ENCODE results near the gene PHLDB1. TPM values are rescaled to one million over a fixed set of nuclear protein-coding genes. Genes with fewer than 3 reads are reported as not detected.
"Not testable (repeated sequence)": the region's sequence is repeated elsewhere in the genome, so short reads cannot be mapped to it uniquely, and the experiment has no call there.

Gene PHLDB1
- polyA plus RNA-seq, 1 donor from 2014 or later: not detected

- Mint-ChIP-seq H3K27me3 (peaks cover 13% of the 10 kb centered on the region), H3K4me1 (peaks cover 0 to 15% (median 13%) of the 10 kb centered on the region in 3 donors), H3K4me3 (peak overlapping the region in 3 of 4 donors; percentile 50 to 79 (median 69)), H3K27ac (peak overlapping the region in 1 of 3 donors; percentile 12)
- not testable (repeated sequence) for H3K9me3 Mint-ChIP-seq, H3K36me3 Mint-ChIP-seq
These were observed 4.0 kb downstream of the PHLDB1 start for GRCh38 chr11:118611433-118611795.

GRCh38 chr11:118612378-118612777, 5.0 kb downstream of the PHLDB1 start:
- Mint-ChIP-seq H3K4me3 (peak overlapping the region in 2 of 4 donors; percentile 20 to 63), H3K9me3 (no peaks in the 10 kb centered on the region), H3K27me3 (peaks cover 13% of the 10 kb centered on the region), H3K27ac (no peak overlapping the region), H3K36me3 (peaks cover 2% of the 10 kb centered on the region), H3K4me1 (peaks cover 0 to 13% (median 12%) of the 10 kb centered on the region in 3 donors)

GRCh38 chr11:118614511-118614910, 7.1 kb downstream of the PHLDB1 start:
- H3K36me3 Mint-ChIP-seq: peaks cover 2% of the 10 kb centered on the region
- H3K9me3 Mint-ChIP-seq: no peaks in the 10 kb centered on the region
- peaks cover 13% of the 10 kb centered on the region for H3K27me3 Mint-ChIP-seq
- no peak overlapping the region for H3K4me3 Mint-ChIP-seq
- peaks cover 0 to 3% (median 3%) of the 10 kb centered on the region in 3 donors for H3K4me1 Mint-ChIP-seq
- H3K27ac Mint-ChIP-seq: no peak overlapping the region

- Mint-ChIP-seq H3K36me3 (peaks cover 2% of the 10 kb centered on the region), H3K27ac (no peak overlapping the region), H3K4me1 (peaks cover 0 to 4% (median 0%) of the 10 kb centered on the region in 3 donors), H3K4me3 (no peak overlapping the region), H3K27me3 (peaks cover 20% of the 10 kb centered on the region), H3K9me3 (no peaks in the 10 kb centered on the region)
These were observed 8.0 kb downstream of the PHLDB1 start for GRCh38 chr11:118615282-118615975.

GRCh38 chr11:118615976-118616371, 8.6 kb downstream of the PHLDB1 start:
- no peak overlapping the region for H3K4me3 Mint-ChIP-seq
- peaks cover 2% of the 10 kb centered on the region for H3K36me3 Mint-ChIP-seq
- no peaks in the 10 kb centered on the region for H3K9me3 Mint-ChIP-seq
- H3K4me1 Mint-ChIP-seq: peaks cover 0 to 4% (median under 1%) of the 10 kb centered on the region in 3 donors
- H3K27me3 Mint-ChIP-seq: peaks cover 24% of the 10 kb centered on the region
- no peak overlapping the region for H3K27ac Mint-ChIP-seq

- Mint-ChIP-seq H3K4me3 (no peak overlapping the region), H3K27me3 (peaks cover 26% of the 10 kb centered on the region), H3K27ac (no peak overlapping the region), H3K4me1 (peaks cover 0 to 5% (median 1%) of the 10 kb centered on the region in 3 donors), H3K36me3 (no peaks in the 10 kb centered on the region), H3K9me3 (no peaks in the 10 kb centered on the region)
These were observed 10.9 kb downstream of the PHLDB1 start for GRCh38 chr11:118618115-118618990.

- no peak overlapping the region for H3K27ac Mint-ChIP-seq
- peaks cover 26% of the 10 kb centered on the region for H3K27me3 Mint-ChIP-seq
These were observed 11.6 kb downstream of the PHLDB1 start for GRCh38 chr11:118618991-118619375.

GRCh38 chr11:118619444-118620197, 12.2 kb downstream of the PHLDB1 start:
- H3K27me3 Mint-ChIP-seq: peaks cover 25% of the 10 kb centered on the region
- H3K4me1 Mint-ChIP-seq: peaks cover 0 to 5% (median 1%) of the 10 kb centered on the region in 3 donors
- H3K9me3 Mint-ChIP-seq: no peaks in the 10 kb centered on the region
- no peak overlapping the region for H3K4me3 Mint-ChIP-seq
- H3K27ac Mint-ChIP-seq: peak overlapping the region in 1 of 3 donors; percentile 36
- no peaks in the 10 kb centered on the region for H3K36me3 Mint-ChIP-seq

More at GRCh38 chr11:118618991-118619375, 11.6 kb downstream of the PHLDB1 start:
- Mint-ChIP-seq H3K4me1 (peaks cover 0 to 5% (median 1%) of the 10 kb centered on the region in 3 donors), H3K4me3 (no peak overlapping the region), H3K9me3 (no peaks in the 10 kb centered on the region), H3K36me3 (no peaks in the 10 kb centered on the region)

- H3K4me3 Mint-ChIP-seq: peak overlapping the region in 2 of 4 donors; percentile 84 to 87
- peaks cover 24% of the 10 kb centered on the region for H3K27me3 Mint-ChIP-seq
- peaks cover 0 to 5% (median 1%) of the 10 kb centered on the region in 3 donors for H3K4me1 Mint-ChIP-seq
- H3K9me3 Mint-ChIP-seq: no peaks in the 10 kb centered on the region
- H3K27ac Mint-ChIP-seq: peak overlapping the region in 1 of 3 donors; percentile 87
- no peaks in the 10 kb centered on the region for H3K36me3 Mint-ChIP-seq
These were observed 13.2 kb downstream of the PHLDB1 start for GRCh38 chr11:118620529-118621070.

- no peaks in the 10 kb centered on the region for H3K36me3 Mint-ChIP-seq
- no peaks in the 10 kb centered on the region for H3K9me3 Mint-ChIP-seq
- H3K4me3 Mint-ChIP-seq: peak overlapping the region in 3 of 4 donors; percentile 50 to 87 (median 84)
- H3K27me3 Mint-ChIP-seq: peaks cover 24% of the 10 kb centered on the region
- H3K27ac Mint-ChIP-seq: peak overlapping the region in 1 of 3 donors; percentile 87
- H3K4me1 Mint-ChIP-seq: peaks cover 0 to 5% (median 1%) of the 10 kb centered on the region in 3 donors
These were observed 13.8 kb downstream of the PHLDB1 start for GRCh38 chr11:118621071-118621783.

- Mint-ChIP-seq H3K27ac (no peak overlapping the region), H3K4me1 (peaks cover 0 to 5% (median 1%) of the 10 kb centered on the region in 3 donors), H3K9me3 (no peaks in the 10 kb centered on the region), H3K36me3 (no peaks in the 10 kb centered on the region), H3K4me3 (peak overlapping the region in 2 of 4 donors; percentile 78 to 83), H3K27me3 (peaks cover 24% of the 10 kb centered on the region)
These were observed 14.5 kb downstream of the PHLDB1 start for GRCh38 chr11:118621784-118622375.

- peak overlapping the region in 1 of 4 donors; percentile 47 for H3K4me3 Mint-ChIP-seq
- no peaks in the 10 kb centered on the region for H3K36me3 Mint-ChIP-seq
- no peak overlapping the region for H3K27ac Mint-ChIP-seq
- peaks cover 0 to 5% (median 1%) of the 10 kb centered on the region in 3 donors for H3K4me1 Mint-ChIP-seq
- H3K9me3 Mint-ChIP-seq: no peaks in the 10 kb centered on the region
- H3K27me3 Mint-ChIP-seq: peaks cover 24% of the 10 kb centered on the region
These were observed 15.2 kb downstream of the PHLDB1 start for GRCh38 chr11:118622376-118623268.

GRCh38 chr11:118623269-118623655, 15.8 kb downstream of the PHLDB1 start:
- Mint-ChIP-seq H3K36me3 (no peaks in the 10 kb centered on the region), H3K9me3 (no peaks in the 10 kb centered on the region), H3K4me1 (peaks cover 0 to 5% (median 1%) of the 10 kb centered on the region in 3 donors), H3K27ac (no peak overlapping the region), H3K27me3 (peaks cover 22% of the 10 kb centered on the region), H3K4me3 (peak overlapping the region in 1 of 4 donors; percentile 9)
